WTC11 (cell line): ENCODE measurements around the gene INTS11. TPM values are rescaled to one million over a fixed set of nuclear protein-coding genes. Genes with fewer than 3 reads are reported as not detected.

Experiments
- ATAC-seq: fragments of 200-7000 bp; cut with Tn5 transposase; 2 replicates; pipeline ENCODE4 v1.10.0; 2021; ENCODE audit warnings: mild to moderate bottlenecking, moderate library complexity
- CTCF ChIA-PET: fragments of 300-600 bp; sonication (Branson Sonifier 250); formaldehyde crosslinking; loops from one replicate; lab custom pipeline; 2021; ENCODE audit warnings: antibody characterized with exemption; lab: Charles Lee
- POLR2A ChIA-PET: fragments of 350-600 bp; sonication (Branson Sonifier 250); formaldehyde crosslinking; loops from one replicate; lab custom pipeline; 2021; ENCODE audit warnings: antibody characterized with exemption; lab: Charles Lee
- DNase-seq: peaks from one replicate; pipeline ENCODE4 v3.0.0; 2021; ENCODE audit warnings: low spot score
- H3K27ac Mint-ChIP-seq: 2 replicates; pipeline ENCODE4 v1.8.0; 2021; ENCODE audit warnings: mixed read lengths
- H3K27me3 Mint-ChIP-seq: 2 replicates; pipeline ENCODE4 v1.8.0; 2021; ENCODE audit warnings: low read depth, mild to moderate bottlenecking, moderate library complexity, mixed read lengths
- H3K36me3 Mint-ChIP-seq: 2 replicates; pipeline ENCODE4 v1.8.0; 2021; ENCODE audit warnings: mixed read lengths
- H3K4me1 Mint-ChIP-seq: 2 replicates; pipeline ENCODE4 v1.8.0; 2022; ENCODE audit warnings: mixed read lengths
- H3K4me3 Mint-ChIP-seq: 2 replicates; pipeline ENCODE4 v1.8.0; 2021; ENCODE audit warnings: mild to moderate bottlenecking, moderate library complexity, mixed read lengths
- H3K9me3 Mint-ChIP-seq: 2 replicates; pipeline ENCODE4 v1.8.0; 2021; ENCODE audit warnings: mixed read lengths
- CDX4 ChIP-seq: fragments of 250-450 bp; sonication (Bioruptor Pico); IDR thresholded peaks from 2 replicates; pipeline ENCODE4 v1.9.0; 2021; ENCODE audit warnings: moderate library complexity, mild to moderate bottlenecking, inconsistent platforms, borderline replicate concordance
- CREM ChIP-seq: sonication (generic); formaldehyde crosslinking; IDR thresholded peaks from 2 replicates; pipeline ENCODE4 v1.8.1; 2022; ENCODE audit warnings: mild to moderate bottlenecking, missing genetic modification reagents, moderate library complexity
- ESRRA ChIP-seq: sonication (generic); formaldehyde crosslinking; IDR thresholded peaks from 2 replicates; pipeline ENCODE4 v1.8.1; 2022; ENCODE audit warnings: mild to moderate bottlenecking, missing genetic modification reagents, borderline replicate concordance
- FOXK1 ChIP-seq: sonication (generic); formaldehyde crosslinking; IDR thresholded peaks from 2 replicates; pipeline ENCODE4 v1.8.0; 2022; ENCODE audit warnings: mild to moderate bottlenecking, moderate library complexity, missing genetic modification reagents
- MXD4 ChIP-seq: fragments of 250-450 bp; sonication (Bioruptor Pico); IDR thresholded peaks from 2 replicates; pipeline ENCODE4 v1.8.0; 2021; ENCODE audit warnings: mild to moderate bottlenecking, moderate library complexity, borderline replicate concordance
- NFATC4 ChIP-seq: fragments of 250-450 bp; sonication (Bioruptor Pico); IDR thresholded peaks from 2 replicates; pipeline ENCODE4 v1.9.0; 2021; ENCODE audit warnings: mild to moderate bottlenecking
- NFYB ChIP-seq: sonication (generic); formaldehyde crosslinking; conservative IDR thresholded peaks from 2 replicates; pipeline ENCODE4 v1.8.0; 2022; ENCODE audit warnings: low read depth, missing genetic modification reagents
- NR3C1 ChIP-seq: sonication (generic); formaldehyde crosslinking; conservative IDR thresholded peaks from 2 replicates; pipeline ENCODE4 v1.8.1; 2023; ENCODE audit warnings: low read depth, mild to moderate bottlenecking, missing genetic modification reagents
- PRRX2 ChIP-seq: fragments of 250-450 bp; sonication (Bioruptor Pico); IDR thresholded peaks from 2 replicates; pipeline ENCODE4 v1.8.0; 2021; ENCODE audit warnings: mild to moderate bottlenecking
- RORB ChIP-seq: fragments of 250-450 bp; sonication (Bioruptor Pico); IDR thresholded peaks from 2 replicates; pipeline ENCODE4 v1.9.0; 2021; ENCODE audit warnings: mild to moderate bottlenecking
- SMAD3 ChIP-seq: sonication (generic); formaldehyde crosslinking; IDR thresholded peaks from 2 replicates; pipeline ENCODE4 v1.8.0; 2022; ENCODE audit warnings: missing genetic modification reagents, mild to moderate bottlenecking, borderline replicate concordance
- SP1 ChIP-seq: sonication (generic); formaldehyde crosslinking; conservative IDR thresholded peaks from 2 replicates; pipeline ENCODE4 v1.8.1; 2022; ENCODE audit warnings: missing genetic modification reagents
- TEAD1 ChIP-seq: sonication (generic); formaldehyde crosslinking; IDR thresholded peaks from 2 replicates; pipeline ENCODE4 v1.8.0; 2022; ENCODE audit warnings: mild to moderate bottlenecking, missing genetic modification reagents
- ZNF121 ChIP-seq: sonication (generic); formaldehyde crosslinking; IDR thresholded peaks from 2 replicates; pipeline ENCODE4 v1.8.0; 2023; ENCODE audit warnings: missing genetic modification reagents
- ZNF219 ChIP-seq: sonication (generic); formaldehyde crosslinking; IDR thresholded peaks from 2 replicates; pipeline ENCODE4 v1.8.0; 2023; ENCODE audit warnings: missing genetic modification reagents, mild to moderate bottlenecking, borderline replicate concordance
- ZSCAN18 ChIP-seq: fragments of 250-450 bp; sonication (Bioruptor Pico); IDR thresholded peaks from 2 replicates; pipeline ENCODE4 v2.1.2; 2022; ENCODE audit warnings: mild to moderate bottlenecking, moderate library complexity
- total RNA-seq: library from RNA; stranded (reverse); gene quantifications from 3 replicates; pipeline ENCODE4 v1.2.3, GENCODE V29; 2021
- TF ChIP-seq, protein P1 (sequence below): fragments of 250-450 bp; sonication (Bioruptor Pico); IDR thresholded peaks from 2 replicates; pipeline ENCODE4 v1.9.0; 2021; ENCODE audit warnings: mild to moderate bottlenecking
- TF ChIP-seq, protein P2 (sequence below): fragments of 250-450 bp; sonication (Bioruptor Pico); IDR thresholded peaks from 2 replicates; pipeline ENCODE4 v1.9.0; 2021; ENCODE audit warnings: mild to moderate bottlenecking, borderline replicate concordance
- TF ChIP-seq, protein P3 (sequence below): sonication (generic); formaldehyde crosslinking; IDR thresholded peaks from 2 replicates; pipeline ENCODE4 v1.8.0; 2022; ENCODE audit warnings: mild to moderate bottlenecking, missing genetic modification reagents

The INTS11 gene
- total RNA-seq, 1 experiment from 2014 or later: 170 TPM

GRCh38 chr1:1333551-1334241 is 9.2 kb upstream of the INTS11 start:
- H3K4me3 Mint-ChIP-seq: no peak overlapping the region
- H3K27ac Mint-ChIP-seq: no peak overlapping the region
- TF ChIP-seq, protein P1, sequence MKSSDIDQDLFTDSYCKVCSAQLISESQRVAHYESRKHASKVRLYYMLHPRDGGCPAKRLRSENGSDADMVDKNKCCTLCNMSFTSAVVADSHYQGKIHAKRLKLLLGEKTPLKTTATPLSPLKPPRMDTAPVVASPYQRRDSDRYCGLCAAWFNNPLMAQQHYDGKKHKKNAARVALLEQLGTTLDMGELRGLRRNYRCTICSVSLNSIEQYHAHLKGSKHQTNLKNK (CRISPR knock-in tag): no peak
- no peak for TF ChIP-seq CDX4 (CRISPR knock-in tag)
- TF ChIP-seq, protein P2, sequence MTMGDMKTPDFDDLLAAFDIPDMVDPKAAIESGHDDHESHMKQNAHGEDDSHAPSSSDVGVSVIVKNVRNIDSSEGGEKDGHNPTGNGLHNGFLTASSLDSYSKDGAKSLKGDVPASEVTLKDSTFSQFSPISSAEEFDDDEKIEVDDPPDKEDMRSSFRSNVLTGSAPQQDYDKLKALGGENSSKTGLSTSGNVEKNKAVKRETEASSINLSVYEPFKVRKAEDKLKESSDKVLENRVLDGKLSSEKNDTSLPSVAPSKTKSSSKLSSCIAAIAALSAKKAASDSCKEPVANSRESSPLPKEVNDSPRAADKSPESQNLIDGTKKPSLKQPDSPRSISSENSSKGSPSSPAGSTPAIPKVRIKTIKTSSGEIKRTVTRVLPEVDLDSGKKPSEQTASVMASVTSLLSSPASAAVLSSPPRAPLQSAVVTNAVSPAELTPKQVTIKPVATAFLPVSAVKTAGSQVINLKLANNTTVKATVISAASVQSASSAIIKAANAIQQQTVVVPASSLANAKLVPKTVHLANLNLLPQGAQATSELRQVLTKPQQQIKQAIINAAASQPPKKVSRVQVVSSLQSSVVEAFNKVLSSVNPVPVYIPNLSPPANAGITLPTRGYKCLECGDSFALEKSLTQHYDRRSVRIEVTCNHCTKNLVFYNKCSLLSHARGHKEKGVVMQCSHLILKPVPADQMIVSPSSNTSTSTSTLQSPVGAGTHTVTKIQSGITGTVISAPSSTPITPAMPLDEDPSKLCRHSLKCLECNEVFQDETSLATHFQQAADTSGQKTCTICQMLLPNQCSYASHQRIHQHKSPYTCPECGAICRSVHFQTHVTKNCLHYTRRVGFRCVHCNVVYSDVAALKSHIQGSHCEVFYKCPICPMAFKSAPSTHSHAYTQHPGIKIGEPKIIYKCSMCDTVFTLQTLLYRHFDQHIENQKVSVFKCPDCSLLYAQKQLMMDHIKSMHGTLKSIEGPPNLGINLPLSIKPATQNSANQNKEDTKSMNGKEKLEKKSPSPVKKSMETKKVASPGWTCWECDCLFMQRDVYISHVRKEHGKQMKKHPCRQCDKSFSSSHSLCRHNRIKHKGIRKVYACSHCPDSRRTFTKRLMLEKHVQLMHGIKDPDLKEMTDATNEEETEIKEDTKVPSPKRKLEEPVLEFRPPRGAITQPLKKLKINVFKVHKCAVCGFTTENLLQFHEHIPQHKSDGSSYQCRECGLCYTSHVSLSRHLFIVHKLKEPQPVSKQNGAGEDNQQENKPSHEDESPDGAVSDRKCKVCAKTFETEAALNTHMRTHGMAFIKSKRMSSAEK: no peak
- no peak for TF ChIP-seq RORB (CRISPR knock-in tag)
- TF ChIP-seq ZSCAN18 (CRISPR knock-in tag): no peak
- no peak for TF ChIP-seq ZNF121 (CRISPR knock-in tag)
- TF ChIP-seq MXD4: no peak
- no peak for TF ChIP-seq NFATC4
- TF ChIP-seq, protein P3, sequence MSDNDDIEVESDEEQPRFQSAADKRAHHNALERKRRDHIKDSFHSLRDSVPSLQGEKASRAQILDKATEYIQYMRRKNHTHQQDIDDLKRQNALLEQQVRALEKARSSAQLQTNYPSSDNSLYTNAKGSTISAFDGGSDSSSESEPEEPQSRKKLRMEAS (CRISPR knock-in tag): no peak
- TF ChIP-seq PRRX2 (CRISPR knock-in tag): no peak
- TF ChIP-seq NFYB: no peak
- no peak for TF ChIP-seq ESRRA (CRISPR knock-in tag)
- no peak for TF ChIP-seq NR3C1
- TF ChIP-seq CREM (CRISPR knock-in tag): no peak
- no peak for TF ChIP-seq ZNF219 (CRISPR knock-in tag)
- no peak for TF ChIP-seq SP1 (CRISPR knock-in tag)
- no peak for TF ChIP-seq SMAD3 (CRISPR knock-in tag)
- no peak for TF ChIP-seq FOXK1 (CRISPR knock-in tag)
- TF ChIP-seq TEAD1 (CRISPR knock-in tag): no peak
- CTCF ChIA-PET: interaction anchor here (0.7 kb wide), 1 partner anchor 33 kb away, joined by 4 read pairs; no protein-coding TSS in a partner anchor
- no peak for DNase-seq
- no peaks in the 10 kb centered on the region for H3K27me3 Mint-ChIP-seq
- POLR2A ChIA-PET: no interaction called here
- ATAC-seq: no peak
- H3K9me3 Mint-ChIP-seq: peaks cover 4% of the 10 kb centered on the region
- no peaks in the 10 kb centered on the region for H3K4me1 Mint-ChIP-seq
- H3K36me3 Mint-ChIP-seq: no peaks in the 10 kb centered on the region
